NCI-H2081 treated with DMSO at 0.1 percent for 48 hours (cell line): ENCODE results near the gene OR10A3.

Experiments
- DNase-seq: peaks from one replicate; lab custom pipeline; 2025; lab: John Stamatoyannopoulos, UW

Gene OR10A3

DNA sequence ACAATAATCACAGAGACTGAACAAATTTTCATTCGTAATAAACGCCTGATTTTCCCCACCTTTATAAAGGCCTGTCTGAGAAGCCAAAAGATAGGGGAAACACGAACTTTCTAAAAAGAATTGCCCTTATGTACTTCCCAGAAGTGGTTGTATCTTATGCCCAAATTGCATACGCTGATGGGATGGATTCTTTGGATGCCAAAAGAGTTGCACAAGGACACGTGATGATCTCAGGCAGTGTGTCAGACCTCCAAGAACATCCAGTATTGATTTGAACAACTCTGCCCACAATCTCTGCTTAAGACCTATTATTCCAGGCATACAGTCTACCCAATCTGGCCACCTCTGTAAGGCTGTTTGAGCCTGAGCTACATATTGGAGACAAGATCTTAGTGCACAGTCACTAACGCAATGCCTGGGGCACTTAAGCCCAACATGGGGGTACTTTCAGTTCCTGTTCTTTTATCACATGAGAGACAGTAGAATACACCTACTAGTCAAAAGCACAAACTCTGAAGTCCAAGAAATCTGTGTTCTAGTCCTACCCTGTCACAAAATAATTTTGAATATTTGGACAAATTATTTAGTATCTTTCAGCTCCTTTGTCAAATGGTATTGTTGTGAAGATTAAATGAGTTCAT, 49.3 kb downstream of the OR10A3 start:
- DNase-seq: no peak

DNA sequence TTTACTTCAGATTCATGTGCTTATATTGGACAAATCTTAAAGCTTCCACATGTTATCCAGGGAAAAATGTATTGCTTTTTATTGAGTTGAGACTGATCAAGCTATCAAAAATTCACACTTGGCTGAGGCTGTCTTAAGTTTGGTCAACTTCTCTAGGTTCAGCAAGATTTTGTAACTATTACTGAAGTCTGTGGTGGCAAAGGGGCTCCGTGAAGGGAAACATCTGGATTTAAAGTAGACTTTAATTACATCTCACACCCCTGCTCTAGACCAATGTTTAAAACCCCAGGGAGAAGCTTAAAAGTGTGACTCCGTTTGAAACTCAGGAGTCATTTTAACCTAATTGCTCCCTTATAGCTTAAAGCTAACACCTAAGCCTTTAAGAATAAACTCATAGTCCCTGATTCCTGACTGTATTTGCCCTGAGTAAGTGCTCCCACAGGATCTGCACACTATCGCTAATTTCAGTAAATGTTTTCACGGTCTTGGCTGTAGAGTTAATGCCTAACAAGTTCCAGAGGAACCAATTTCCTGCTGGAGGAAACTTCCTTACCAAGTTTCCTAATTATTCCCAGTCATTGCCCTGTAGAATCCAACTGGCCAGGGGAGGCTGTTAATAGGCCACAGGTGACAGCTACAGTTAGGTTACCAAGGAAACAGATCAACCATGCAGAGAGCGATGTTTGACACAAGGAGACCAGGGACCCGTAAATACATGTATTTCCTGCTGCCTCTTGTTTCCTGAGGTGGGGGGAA, 50.9 kb downstream of the OR10A3 start:
- DNase-seq: no peak

DNA sequence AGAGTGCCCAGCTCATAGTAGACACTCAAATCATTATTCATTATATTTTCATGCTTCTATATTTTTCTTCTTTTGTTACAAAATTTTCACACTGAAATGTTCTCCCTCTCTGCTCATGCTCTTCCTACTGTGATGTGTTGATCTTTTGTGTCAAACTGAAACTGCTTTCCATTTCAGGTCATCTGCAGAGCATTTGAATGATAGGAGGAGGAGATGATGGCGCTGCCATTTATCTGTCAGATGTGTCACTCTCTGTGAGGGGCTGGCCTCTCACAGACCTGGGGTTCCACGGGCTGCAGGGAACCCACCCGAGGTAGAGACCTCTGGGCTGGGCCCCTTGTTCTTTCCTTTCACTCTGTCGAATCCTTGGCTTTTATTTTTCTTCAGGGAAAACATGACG, 51.5 kb downstream of the OR10A3 start:
- DNase-seq: no peak
